ENCODE measurements around the gene KRTAP3-1.

DNA sequence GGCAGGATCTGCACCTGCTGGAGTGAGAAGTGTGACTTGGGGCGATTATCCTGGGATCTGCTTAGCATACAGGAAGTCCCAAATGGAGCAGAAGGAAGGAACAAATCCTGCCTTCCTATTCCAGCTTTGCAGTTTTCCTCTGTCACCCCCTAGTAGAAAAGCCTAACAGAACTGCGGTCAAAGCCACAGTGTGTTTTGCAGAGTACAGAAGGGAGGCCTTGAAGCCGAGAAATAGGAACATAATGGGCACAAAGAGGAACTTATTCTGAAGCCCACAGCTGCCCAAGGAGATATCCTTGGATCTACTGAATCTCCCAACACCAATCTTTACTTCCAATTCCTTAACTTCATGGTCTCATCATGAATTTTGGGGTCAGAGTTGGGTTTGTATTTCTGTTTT is 9.6 kb upstream of the KRTAP3-1 start:
- TF ChIP-seq, protein P1, sequence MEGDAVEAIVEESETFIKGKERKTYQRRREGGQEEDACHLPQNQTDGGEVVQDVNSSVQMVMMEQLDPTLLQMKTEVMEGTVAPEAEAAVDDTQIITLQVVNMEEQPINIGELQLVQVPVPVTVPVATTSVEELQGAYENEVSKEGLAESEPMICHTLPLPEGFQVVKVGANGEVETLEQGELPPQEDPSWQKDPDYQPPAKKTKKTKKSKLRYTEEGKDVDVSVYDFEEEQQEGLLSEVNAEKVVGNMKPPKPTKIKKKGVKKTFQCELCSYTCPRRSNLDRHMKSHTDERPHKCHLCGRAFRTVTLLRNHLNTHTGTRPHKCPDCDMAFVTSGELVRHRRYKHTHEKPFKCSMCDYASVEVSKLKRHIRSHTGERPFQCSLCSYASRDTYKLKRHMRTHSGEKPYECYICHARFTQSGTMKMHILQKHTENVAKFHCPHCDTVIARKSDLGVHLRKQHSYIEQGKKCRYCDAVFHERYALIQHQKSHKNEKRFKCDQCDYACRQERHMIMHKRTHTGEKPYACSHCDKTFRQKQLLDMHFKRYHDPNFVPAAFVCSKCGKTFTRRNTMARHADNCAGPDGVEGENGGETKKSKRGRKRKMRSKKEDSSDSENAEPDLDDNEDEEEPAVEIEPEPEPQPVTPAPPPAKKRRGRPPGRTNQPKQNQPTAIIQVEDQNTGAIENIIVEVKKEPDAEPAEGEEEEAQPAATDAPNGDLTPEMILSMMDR (IDR thresholded peaks at IDR 0.05), result no peak
- TF ChIP-seq POLR2A (IDR thresholded peaks at IDR 0.05), result no peak

All from testis (tissue), 2 donors.